H1 (cell line): Measurements from ENCODE around the gene PSME1. TPM values are rescaled to one million over a fixed set of nuclear protein-coding genes. Genes with fewer than 3 reads are reported as not detected.
A peak's percentile ranks its signal among the peaks of the same experiment; 100 is the strongest.

Experiments used
- CHD2 ChIP-seq: IDR thresholded peaks from 2 replicates; pipeline ENCODE4 v1.6.1; 2012; ENCODE audit warnings: low read length, improper control_type of control experiment
- EP300 ChIP-seq, 2 experiments: IDR thresholded peaks; 1 replicate in 1 of 2; 2 replicates in 1 of 2; pipeline ENCODE4 v1.6.1; 2011 to 2012; ENCODE audit warnings: low read depth in 2 of 2, low read length in 2 of 2, mild to moderate bottlenecking in 2 of 2, borderline replicate concordance in 1 of 2, inconsistent platforms in 1 of 2, moderate library complexity in 1 of 2
- JUN ChIP-seq: IDR thresholded peaks from 2 replicates; pipeline ENCODE4 v1.6.1; 2011; ENCODE audit warnings: low read depth, mild to moderate bottlenecking, improper control_type of control experiment, low read length
- KDM1A ChIP-seq: fragments of 200-600, 300-600 bp; sonication (generic); IDR thresholded peaks from 2 replicates; pipeline ENCODE4 v1.7.1; 2016; ENCODE audit warnings: mild to moderate bottlenecking, low read length, borderline replicate concordance
- KDM4A ChIP-seq: IDR thresholded peaks from one replicate; pipeline ENCODE4 v1.7.1; 2012; ENCODE audit warnings: low read depth, mild to moderate bottlenecking, moderate library complexity, low read length, inconsistent platforms; ENCODE audit not compliant: severe bottlenecking
- SIRT6 ChIP-seq: IDR thresholded peaks from one replicate; pipeline ENCODE4 v1.7.1; 2012; ENCODE audit warnings: low read length, inconsistent platforms
- SIX5 ChIP-seq: IDR thresholded peaks from 2 replicates; pipeline ENCODE4 v1.6.1; 2011; ENCODE audit warnings: mild to moderate bottlenecking, low read depth, low read length
- SUZ12 ChIP-seq: fragments of 200-600 bp; sonication (generic); IDR thresholded peaks from 2 replicates; pipeline ENCODE4 v1.6.1; 2012; ENCODE audit warnings: mild to moderate bottlenecking, inconsistent platforms, low read length, moderate library complexity, mixed read lengths
- TBP ChIP-seq: IDR thresholded peaks from 2 replicates; pipeline ENCODE4 v1.6.1; 2011; ENCODE audit warnings: low read depth, low read length, improper control_type of control experiment
- polyA plus RNA-seq, 7 experiments: library from polyadenylated mRNA; depleted of rRNA in 3 of 7; stranded (reverse) in 5 of 7; unstranded in 2 of 7; fragments of >200 nt in 5 of 7; fragments of 200-250 nt in 2 of 7; gene quantifications; 1 replicate in 5 of 7; 2 replicates in 1 of 7; 4 replicates in 1 of 7; pipeline versions ENCODE4 v1.2.1 to v1.2.3, GENCODE V29; 2011 to 2013; ENCODE audit warnings: missing spikeins in 2 of 7, mixed read lengths in 2 of 7
- total RNA-seq: library from RNA; stranded (reverse); fragmentation: NEBNext Ultra II Directional; extraction: Animal tissue kit (Norgen Biotek cat#: 25700); gene quantifications from 2 replicates; pipeline ENCODE4 v1.2.1, GENCODE V29; 2021
- TF ChIP-seq, protein P1 (sequence below): fragments of 300-600 bp; sonication (generic); IDR thresholded peaks from 2 replicates; pipeline ENCODE4 v1.7.1; 2012; ENCODE audit warnings: low read length, moderate library complexity, mild to moderate bottlenecking, inconsistent platforms; ENCODE audit not compliant: insufficient replicate concordance

The PSME1 gene
- total and polyA plus RNA-seq, 2 of the 8 experiments (the other 6 are each of a cell fraction or from before 2014, with no cell fraction given): 74.9 to 85.9 TPM

DNA sequence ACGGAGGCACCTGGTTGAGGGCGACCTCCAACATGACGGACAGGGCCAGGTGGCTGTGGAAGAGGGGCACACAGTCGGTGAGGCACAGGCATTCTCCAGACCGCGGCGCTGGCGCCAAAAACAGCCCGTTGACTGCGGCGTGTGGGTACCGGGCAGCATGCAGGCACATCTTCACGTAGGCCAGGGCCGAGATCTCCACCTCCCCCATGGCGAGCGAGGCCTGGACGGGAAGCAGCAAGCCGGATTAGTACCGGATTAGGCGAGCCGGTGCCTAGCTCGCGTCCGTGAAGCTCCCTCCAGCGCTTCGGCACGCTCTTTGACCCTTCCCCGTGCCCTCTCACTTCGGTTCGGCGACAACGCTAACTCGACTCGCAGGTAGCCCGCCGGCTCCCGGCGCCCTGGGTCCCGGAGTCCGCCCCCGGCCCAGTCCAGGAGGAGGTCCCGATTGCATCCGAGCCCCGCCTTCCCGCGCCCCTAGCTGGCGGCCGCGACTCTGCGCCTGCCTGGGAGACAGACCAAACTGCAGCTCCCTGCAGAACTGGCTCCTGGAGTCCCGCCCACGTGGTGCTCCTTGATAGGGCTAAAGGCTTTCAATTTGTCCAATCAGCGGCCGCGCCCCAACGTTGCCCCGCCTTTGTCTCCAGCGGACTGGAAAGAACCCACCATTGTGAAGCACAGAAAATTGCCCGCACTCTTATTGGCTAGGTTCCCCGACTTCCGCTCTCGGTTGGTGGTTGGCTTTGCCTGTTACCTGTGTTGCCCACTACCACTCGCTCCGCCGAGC is 5.3 kb downstream of the PSME1 start, which contains the start of gene EMC9 (continued):
- TF ChIP-seq, protein P1, sequence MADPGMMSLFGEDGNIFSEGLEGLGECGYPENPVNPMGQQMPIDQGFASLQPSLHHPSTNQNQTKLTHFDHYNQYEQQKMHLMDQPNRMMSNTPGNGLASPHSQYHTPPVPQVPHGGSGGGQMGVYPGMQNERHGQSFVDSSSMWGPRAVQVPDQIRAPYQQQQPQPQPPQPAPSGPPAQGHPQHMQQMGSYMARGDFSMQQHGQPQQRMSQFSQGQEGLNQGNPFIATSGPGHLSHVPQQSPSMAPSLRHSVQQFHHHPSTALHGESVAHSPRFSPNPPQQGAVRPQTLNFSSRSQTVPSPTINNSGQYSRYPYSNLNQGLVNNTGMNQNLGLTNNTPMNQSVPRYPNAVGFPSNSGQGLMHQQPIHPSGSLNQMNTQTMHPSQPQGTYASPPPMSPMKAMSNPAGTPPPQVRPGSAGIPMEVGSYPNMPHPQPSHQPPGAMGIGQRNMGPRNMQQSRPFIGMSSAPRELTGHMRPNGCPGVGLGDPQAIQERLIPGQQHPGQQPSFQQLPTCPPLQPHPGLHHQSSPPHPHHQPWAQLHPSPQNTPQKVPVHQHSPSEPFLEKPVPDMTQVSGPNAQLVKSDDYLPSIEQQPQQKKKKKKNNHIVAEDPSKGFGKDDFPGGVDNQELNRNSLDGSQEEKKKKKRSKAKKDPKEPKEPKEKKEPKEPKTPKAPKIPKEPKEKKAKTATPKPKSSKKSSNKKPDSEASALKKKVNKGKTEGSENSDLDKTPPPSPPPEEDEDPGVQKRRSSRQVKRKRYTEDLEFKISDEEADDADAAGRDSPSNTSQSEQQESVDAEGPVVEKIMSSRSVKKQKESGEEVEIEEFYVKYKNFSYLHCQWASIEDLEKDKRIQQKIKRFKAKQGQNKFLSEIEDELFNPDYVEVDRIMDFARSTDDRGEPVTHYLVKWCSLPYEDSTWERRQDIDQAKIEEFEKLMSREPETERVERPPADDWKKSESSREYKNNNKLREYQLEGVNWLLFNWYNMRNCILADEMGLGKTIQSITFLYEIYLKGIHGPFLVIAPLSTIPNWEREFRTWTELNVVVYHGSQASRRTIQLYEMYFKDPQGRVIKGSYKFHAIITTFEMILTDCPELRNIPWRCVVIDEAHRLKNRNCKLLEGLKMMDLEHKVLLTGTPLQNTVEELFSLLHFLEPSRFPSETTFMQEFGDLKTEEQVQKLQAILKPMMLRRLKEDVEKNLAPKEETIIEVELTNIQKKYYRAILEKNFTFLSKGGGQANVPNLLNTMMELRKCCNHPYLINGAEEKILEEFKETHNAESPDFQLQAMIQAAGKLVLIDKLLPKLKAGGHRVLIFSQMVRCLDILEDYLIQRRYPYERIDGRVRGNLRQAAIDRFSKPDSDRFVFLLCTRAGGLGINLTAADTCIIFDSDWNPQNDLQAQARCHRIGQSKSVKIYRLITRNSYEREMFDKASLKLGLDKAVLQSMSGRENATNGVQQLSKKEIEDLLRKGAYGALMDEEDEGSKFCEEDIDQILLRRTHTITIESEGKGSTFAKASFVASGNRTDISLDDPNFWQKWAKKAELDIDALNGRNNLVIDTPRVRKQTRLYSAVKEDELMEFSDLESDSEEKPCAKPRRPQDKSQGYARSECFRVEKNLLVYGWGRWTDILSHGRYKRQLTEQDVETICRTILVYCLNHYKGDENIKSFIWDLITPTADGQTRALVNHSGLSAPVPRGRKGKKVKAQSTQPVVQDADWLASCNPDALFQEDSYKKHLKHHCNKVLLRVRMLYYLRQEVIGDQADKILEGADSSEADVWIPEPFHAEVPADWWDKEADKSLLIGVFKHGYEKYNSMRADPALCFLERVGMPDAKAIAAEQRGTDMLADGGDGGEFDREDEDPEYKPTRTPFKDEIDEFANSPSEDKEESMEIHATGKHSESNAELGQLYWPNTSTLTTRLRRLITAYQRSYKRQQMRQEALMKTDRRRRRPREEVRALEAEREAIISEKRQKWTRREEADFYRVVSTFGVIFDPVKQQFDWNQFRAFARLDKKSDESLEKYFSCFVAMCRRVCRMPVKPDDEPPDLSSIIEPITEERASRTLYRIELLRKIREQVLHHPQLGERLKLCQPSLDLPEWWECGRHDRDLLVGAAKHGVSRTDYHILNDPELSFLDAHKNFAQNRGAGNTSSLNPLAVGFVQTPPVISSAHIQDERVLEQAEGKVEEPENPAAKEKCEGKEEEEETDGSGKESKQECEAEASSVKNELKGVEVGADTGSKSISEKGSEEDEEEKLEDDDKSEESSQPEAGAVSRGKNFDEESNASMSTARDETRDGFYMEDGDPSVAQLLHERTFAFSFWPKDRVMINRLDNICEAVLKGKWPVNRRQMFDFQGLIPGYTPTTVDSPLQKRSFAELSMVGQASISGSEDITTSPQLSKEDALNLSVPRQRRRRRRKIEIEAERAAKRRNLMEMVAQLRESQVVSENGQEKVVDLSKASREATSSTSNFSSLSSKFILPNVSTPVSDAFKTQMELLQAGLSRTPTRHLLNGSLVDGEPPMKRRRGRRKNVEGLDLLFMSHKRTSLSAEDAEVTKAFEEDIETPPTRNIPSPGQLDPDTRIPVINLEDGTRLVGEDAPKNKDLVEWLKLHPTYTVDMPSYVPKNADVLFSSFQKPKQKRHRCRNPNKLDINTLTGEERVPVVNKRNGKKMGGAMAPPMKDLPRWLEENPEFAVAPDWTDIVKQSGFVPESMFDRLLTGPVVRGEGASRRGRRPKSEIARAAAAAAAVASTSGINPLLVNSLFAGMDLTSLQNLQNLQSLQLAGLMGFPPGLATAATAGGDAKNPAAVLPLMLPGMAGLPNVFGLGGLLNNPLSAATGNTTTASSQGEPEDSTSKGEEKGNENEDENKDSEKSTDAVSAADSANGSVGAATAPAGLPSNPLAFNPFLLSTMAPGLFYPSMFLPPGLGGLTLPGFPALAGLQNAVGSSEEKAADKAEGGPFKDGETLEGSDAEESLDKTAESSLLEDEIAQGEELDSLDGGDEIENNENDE: no peak
- no peak for TF ChIP-seq KDM1A
- no peak for TF ChIP-seq SIRT6
- TF ChIP-seq EP300 (IDR thresholded peaks at IDR 0.05; ENCODE audit: borderline replicate concordance in 1 of 2, low read depth in 2 of 2, low read length in 2 of 2): no peak
- peak; percentile 50 for TF ChIP-seq KDM4A
- TF ChIP-seq SIX5: no peak
- TF ChIP-seq JUN: no peak
- TF ChIP-seq CHD2: peak; percentile 72
- no peak for TF ChIP-seq SUZ12
- TF ChIP-seq TBP: peak; percentile 89
